NB4 (cell line): ENCODE results near the gene CHRDL1.

Source experiments
- DNase-seq: peaks from one replicate; pipeline ENCODE4 v3.0.0; 2010; ENCODE audit warnings: low read depth
- H3K4me3 ChIP-seq: one replicate; pipeline ENCODE4 v1.5.1; 2011; ENCODE audit warnings: mild to moderate bottlenecking, low read depth, low read length, moderate library complexity
- CTCF ChIP-seq: IDR thresholded peaks from one replicate; pipeline ENCODE4 v1.5.1; 2012; ENCODE audit warnings: low read depth, low read length
- MYC ChIP-seq: IDR thresholded peaks from 2 replicates; pipeline ENCODE4 v1.6.1; 2011; ENCODE audit warnings: low read depth, low read length
- POLR2A ChIP-seq: IDR thresholded peaks from 2 replicates; pipeline ENCODE4 v1.6.1; 2011; ENCODE audit warnings: mild to moderate bottlenecking; ENCODE audit not compliant: insufficient read length; ENCODE audit errors: extremely low read depth
- TF ChIP-seq, protein P1 (sequence below): IDR thresholded peaks from 2 replicates; pipeline ENCODE4 v1.6.1; 2011; ENCODE audit warnings: low read depth, low read length

The CHRDL1 gene

GRCh38 chrX:110806145-110806544 is 10.5 kb upstream of the CHRDL1 start:
- TF ChIP-seq, protein P1, sequence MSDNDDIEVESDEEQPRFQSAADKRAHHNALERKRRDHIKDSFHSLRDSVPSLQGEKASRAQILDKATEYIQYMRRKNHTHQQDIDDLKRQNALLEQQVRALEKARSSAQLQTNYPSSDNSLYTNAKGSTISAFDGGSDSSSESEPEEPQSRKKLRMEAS = no peak
- TF ChIP-seq MYC = no peak
- TF ChIP-seq CTCF = no peak
- no peak for TF ChIP-seq POLR2A
- H3K4me3 ChIP-seq = no peak overlapping the region
- DNase-seq = no peak

GRCh38 chrX:110805303-110805702 is 9.7 kb upstream of the CHRDL1 start:
- H3K4me3 ChIP-seq = no peak overlapping the region
- TF ChIP-seq MYC (no peak), POLR2A (no peak), CTCF (no peak)
- TF ChIP-seq, protein P1 = no peak
- DNase-seq = no peak

DNA sequence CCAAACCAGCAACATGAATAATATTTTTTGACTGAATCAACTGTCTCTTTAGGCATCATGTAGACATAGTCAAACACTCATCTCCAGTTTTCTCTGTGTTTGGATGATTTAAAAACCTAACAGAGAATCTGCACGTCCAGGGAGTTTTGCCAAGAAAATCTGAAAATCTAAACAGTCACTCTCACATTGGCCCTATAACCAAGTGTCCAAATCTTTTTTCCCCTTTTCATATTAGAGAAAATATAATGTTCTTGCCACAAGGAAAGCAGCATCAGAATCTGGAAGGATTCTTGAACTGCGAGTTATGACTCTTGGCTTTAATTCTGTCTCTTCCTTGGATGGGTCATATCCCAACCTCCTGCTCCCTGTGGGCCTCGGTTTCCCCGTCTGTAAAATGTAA is 8.8 kb upstream of the CHRDL1 start:
- no peak for DNase-seq
- H3K4me3 ChIP-seq = no peak overlapping the region
- TF ChIP-seq POLR2A = no peak
- no peak for TF ChIP-seq CTCF
- no peak for TF ChIP-seq MYC
- TF ChIP-seq, protein P1 = no peak

GRCh38 chrX:110803506-110803905 is 7.9 kb upstream of the CHRDL1 start:
- DNase-seq = no peak
- H3K4me3 ChIP-seq = no peak overlapping the region
- TF ChIP-seq, protein P1 = no peak
- TF ChIP-seq CTCF = no peak
- TF ChIP-seq MYC = no peak
- TF ChIP-seq POLR2A = no peak

DNA sequence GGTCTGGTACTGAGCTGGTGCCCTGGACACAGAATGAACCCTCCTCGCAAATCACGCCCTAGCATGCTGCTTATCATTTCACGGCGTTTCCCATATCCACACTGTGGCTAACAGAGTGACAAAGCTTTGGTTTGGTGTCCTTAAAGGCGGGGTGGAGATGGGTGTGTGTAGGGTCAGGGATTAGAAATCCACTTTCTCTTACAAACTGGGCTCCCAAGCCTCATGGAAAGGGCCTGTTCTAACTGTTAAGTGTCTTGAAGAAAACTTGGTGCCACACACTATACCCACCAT is 735 bp upstream of the CHRDL1 start:
- no peak for DNase-seq
- TF ChIP-seq, protein P1 = no peak
- TF ChIP-seq POLR2A (no peak), CTCF (no peak), MYC (no peak)
- H3K4me3 ChIP-seq = no peak overlapping the region

DNA sequence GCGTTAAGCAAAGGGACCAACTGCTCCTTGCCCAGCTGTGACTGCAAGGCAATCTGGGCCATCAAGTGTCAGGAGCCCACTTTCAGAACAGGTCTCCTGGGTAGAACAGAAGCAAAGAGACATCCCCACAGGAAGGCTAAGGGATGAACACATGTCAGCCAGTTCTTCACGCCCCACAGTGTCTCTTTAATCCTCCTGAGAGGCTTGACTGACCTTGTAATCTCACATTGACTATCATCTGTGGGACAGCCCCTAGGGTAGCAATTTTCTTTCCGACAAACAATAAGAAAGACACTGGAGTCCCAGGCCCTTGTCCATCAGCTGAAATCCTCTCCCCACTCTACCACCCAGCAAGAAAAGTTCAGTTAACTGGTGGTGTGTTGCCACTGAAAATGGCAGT is 1.0 kb downstream of the CHRDL1 start:
- H3K4me3 ChIP-seq = no peak overlapping the region
- no peak for TF ChIP-seq POLR2A
- TF ChIP-seq, protein P1 = no peak
- no peak for TF ChIP-seq MYC
- TF ChIP-seq CTCF = no peak
- DNase-seq = no peak
